Natural killer cell treated with Interleukin-12 subunit alpha and Interleukin-12 subunit beta and Interleukin-15 and Interleukin-18, amount 100 ng/mL, for 72 hours (primary cell): ENCODE data around the gene PCSK5. TPM values are rescaled to one million over a fixed set of nuclear protein-coding genes. Genes with fewer than 3 reads are reported as not detected.
"Not testable (repeated sequence)": the region's sequence is repeated elsewhere in the genome, so short reads cannot be mapped to it uniquely, and the experiment has no call there.

Experiments used
- ATAC-seq, 2 donors: fragments of 150-1000 bp; cut with Tn5 transposase in 1 of 2; sonication (Bioruptor Pico), chemical (Tn5 transposase) in 1 of 2; 2 replicates each; pipeline ENCODE4 v1.10.0; 2021
- DNase-seq: peaks from one replicate; pipeline ENCODE4 v3.0.0; 2022; ENCODE audit warnings: low spot score
- H3K27ac Mint-ChIP-seq, 2 donors: 1 replicate in 1 of 2; 2 replicates in 1 of 2; pipeline ENCODE4 v1.8.0; 2022; ENCODE audit warnings: mixed read lengths in 2 of 2, mild to moderate bottlenecking in 1 of 2, moderate library complexity in 1 of 2
- H3K27me3 Mint-ChIP-seq, 2 donors: 1 replicate in 1 of 2; 2 replicates in 1 of 2; pipeline ENCODE4 v1.8.0; 2022; ENCODE audit warnings: mixed read lengths in 2 of 2
- H3K36me3 Mint-ChIP-seq: one replicate; pipeline ENCODE4 v1.8.0; 2022; ENCODE audit warnings: mixed read lengths
- H3K4me1 Mint-ChIP-seq, 2 donors: 1 replicate in 1 of 2; 2 replicates in 1 of 2; pipeline ENCODE4 v1.8.0; 2022; ENCODE audit warnings: low read depth in 2 of 2, mixed read lengths in 2 of 2, mild to moderate bottlenecking in 1 of 2
- H3K4me3 Mint-ChIP-seq: one replicate; pipeline ENCODE4 v1.8.0; 2022; ENCODE audit warnings: mixed read lengths
- H3K9me3 Mint-ChIP-seq: 2 replicates; pipeline ENCODE4 v1.8.0; 2022; ENCODE audit warnings: mixed read lengths
- total RNA-seq, 2 donors: library from RNA; stranded (reverse); gene quantifications; one replicate each; pipeline ENCODE4 v1.2.3, GENCODE V29; 2022

The PCSK5 gene
- total RNA-seq, 2 donors from 2014 or later, result 1.7 to 9.9 TPM

DNA sequence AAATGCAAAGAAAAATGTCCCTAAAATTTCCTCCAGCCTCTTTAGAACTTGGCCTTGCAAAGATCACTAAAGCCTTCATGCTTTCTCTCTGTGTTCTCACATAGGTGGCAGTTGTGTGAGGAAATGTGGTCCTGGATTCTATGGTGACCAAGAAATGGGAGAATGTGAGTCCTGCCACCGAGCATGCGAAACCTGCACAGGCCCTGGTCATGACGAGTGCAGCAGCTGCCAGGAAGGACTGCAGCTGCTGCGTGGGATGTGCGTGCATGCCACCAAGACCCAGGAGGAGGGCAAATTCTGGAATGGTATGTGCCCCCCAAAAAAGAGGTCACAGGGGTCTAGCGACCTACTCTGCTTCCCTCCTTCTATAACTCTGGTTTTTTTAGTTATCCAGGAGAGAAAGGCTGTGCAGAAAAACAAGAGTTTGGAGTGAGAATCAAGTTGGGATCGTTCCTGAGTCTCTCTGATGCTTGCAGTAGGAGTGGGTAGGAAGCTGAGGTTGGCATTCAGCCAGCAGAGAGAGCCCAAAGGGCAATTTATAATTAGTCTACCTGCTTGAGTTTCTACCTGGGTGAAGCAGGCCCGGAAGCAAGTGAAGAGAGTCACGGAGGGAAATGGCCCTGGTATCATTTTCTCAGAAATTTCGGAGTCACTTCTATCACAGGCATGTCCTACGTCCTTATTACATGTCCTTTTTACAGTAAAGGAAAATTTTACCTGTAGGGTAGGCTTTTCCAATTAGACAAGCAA, 406.3 kb downstream of the PCSK5 start:
- Mint-ChIP-seq H3K36me3 (no peaks in the 10 kb centered on the region), H3K27me3 (no peaks in the 10 kb centered on the region), H3K4me3 (no peak overlapping the region), H3K9me3 (no peaks in the 10 kb centered on the region), H3K4me1 (peaks cover 0 to 20% of the 10 kb centered on the region in 2 donors), H3K27ac (no peak overlapping the region)
- no peak for ATAC-seq
- no peak for DNase-seq

DNA sequence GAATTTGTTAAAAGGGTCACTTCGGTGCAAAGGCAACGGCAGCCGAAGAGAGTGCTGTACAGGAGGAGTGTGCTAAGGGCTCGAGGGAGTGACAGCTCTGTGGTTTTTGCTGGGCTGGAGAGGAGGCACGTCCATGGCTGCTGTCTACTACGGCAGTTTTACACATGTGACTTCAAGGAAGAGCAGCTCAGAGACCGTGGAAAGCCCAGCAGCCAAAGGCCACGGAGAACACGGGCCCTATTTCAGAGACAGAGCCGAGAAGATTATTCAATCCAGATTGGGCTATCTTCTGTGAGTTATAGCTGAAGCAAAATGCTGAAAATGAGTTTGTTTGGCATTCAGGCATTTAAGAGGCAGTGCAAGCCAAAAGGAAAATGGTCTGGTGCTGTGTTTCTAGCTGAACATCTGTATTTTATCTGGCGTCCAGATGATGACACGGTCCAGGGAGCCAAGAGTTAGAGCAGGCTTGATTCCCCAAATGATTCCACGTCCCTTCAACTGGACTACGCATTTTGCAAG, 407.3 kb downstream of the PCSK5 start:
- no peak for DNase-seq
- Mint-ChIP-seq H3K27me3 (no peaks in the 10 kb centered on the region), H3K4me3 (no peak overlapping the region), H3K36me3 (no peaks in the 10 kb centered on the region), H3K9me3 (no peaks in the 10 kb centered on the region), H3K27ac (no peak overlapping the region), H3K4me1 (peaks cover 0 to 16% of the 10 kb centered on the region in 2 donors)
- ATAC-seq, result no peak

GRCh38 chr9:76298521-76299144, 408.2 kb downstream of the PCSK5 start:
- Mint-ChIP-seq H3K27me3 (no peaks in the 10 kb centered on the region), H3K4me3 (no peak overlapping the region), H3K36me3 (no peaks in the 10 kb centered on the region), H3K27ac (no peak overlapping the region), H3K4me1 (peaks cover 0 to 13% of the 10 kb centered on the region in 2 donors), H3K9me3 (no peaks in the 10 kb centered on the region)
- no peak for ATAC-seq
- DNase-seq, result no peak

GRCh38 chr9:76302543-76302942, 412.1 kb downstream of the PCSK5 start:
- peaks cover 0 to 2% of the 10 kb centered on the region in 2 donors for H3K4me1 Mint-ChIP-seq
- DNase-seq (no peak), ATAC-seq (no peak)
- no peak overlapping the region for H3K27ac Mint-ChIP-seq
- H3K9me3 Mint-ChIP-seq, result no peaks in the 10 kb centered on the region
- no peaks in the 10 kb centered on the region for H3K36me3 Mint-ChIP-seq
- H3K27me3 Mint-ChIP-seq, result peaks cover 5 to 6% of the 10 kb centered on the region in 2 donors
- H3K4me3 Mint-ChIP-seq, result no peak overlapping the region

DNA sequence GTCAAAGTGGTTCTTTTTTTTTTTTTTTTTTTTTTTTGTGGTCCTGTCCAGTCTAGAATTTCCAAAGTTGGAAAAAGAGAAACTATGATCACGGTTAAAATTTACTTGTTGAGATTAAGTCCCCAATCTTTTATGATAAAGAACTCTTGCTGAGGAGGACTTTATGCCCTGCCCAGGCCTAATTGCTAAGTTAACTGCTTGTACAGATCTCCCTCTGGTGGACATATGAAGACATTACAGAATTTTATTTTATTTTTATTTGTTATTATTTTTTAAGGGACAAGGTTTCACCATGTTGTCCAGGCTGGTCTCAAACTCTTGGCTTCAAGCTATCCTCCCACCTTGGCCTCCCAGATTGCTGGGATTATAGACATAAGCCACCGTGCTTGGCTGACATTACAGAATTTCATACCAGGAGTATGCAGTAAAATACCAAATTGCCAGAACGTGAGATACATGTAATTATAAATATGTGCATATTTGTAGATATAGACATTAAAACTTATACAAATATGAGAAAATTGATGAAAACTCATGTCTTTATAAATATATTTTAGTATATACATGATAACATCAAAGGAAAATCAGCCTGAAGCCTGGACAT, 412.6 kb downstream of the PCSK5 start:
- H3K4me1 Mint-ChIP-seq, result no peaks in the 10 kb centered on the region
- DNase-seq (no peak), ATAC-seq (peak in 1 of 2 donors; percentile 61)
- no peaks in the 10 kb centered on the region for H3K36me3 Mint-ChIP-seq
- H3K27ac Mint-ChIP-seq, result no peak overlapping the region
- no peak overlapping the region for H3K4me3 Mint-ChIP-seq
- H3K9me3 Mint-ChIP-seq, result no peaks in the 10 kb centered on the region
- peaks cover 5 to 7% of the 10 kb centered on the region in 2 donors for H3K27me3 Mint-ChIP-seq

DNA sequence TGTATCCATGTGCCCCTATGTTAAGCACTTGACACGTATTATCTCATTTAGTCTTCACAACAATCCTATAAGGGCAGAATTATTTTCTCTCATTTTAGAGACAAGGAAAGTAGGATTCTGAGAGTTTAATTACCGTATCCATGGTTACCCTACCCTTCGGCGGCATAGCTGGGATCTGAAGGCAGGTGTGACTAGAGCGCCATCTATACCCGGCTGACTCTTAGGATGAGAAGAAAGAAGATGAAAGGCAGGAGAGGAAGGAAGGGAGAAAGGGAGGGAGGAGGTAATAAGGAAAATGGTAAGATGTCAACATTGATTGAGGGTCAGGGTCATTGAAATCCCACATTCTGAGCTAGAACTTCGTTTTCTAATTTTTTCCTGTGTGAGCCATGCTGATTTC, 416.6 kb downstream of the PCSK5 start:
- H3K9me3 Mint-ChIP-seq, H3K27ac Mint-ChIP-seq, H3K4me1 Mint-ChIP-seq, DNase-seq, ATAC-seq, H3K27me3 Mint-ChIP-seq, H3K4me3 Mint-ChIP-seq, H3K36me3 Mint-ChIP-seq: not testable (repeated sequence)

DNA sequence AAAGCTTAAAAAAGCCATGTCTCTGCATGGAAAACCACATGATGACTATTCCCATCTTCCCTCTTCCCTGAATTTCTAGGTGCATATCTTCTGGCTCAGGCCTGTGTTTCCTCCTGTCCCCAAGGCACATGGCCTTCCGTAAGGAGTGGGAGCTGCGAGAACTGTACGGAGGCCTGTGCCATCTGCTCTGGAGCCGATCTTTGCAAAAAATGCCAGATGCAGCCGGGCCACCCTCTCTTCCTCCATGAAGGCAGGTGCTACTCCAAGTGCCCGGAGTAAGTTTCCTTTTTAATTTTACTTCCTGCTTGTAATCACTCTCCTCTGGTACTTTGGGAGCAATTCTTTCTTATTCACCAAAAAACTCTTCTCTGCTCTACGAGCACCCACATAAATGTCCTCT, 420.1 kb downstream of the PCSK5 start:
- Mint-ChIP-seq H3K4me1 (no peaks in the 10 kb centered on the region), H3K4me3 (no peak overlapping the region), H3K27me3 (peaks cover 7 to 8% of the 10 kb centered on the region in 2 donors), H3K36me3 (no peaks in the 10 kb centered on the region), H3K9me3 (no peaks in the 10 kb centered on the region), H3K27ac (no peak overlapping the region)
- ATAC-seq (no peak), DNase-seq (no peak)

DNA sequence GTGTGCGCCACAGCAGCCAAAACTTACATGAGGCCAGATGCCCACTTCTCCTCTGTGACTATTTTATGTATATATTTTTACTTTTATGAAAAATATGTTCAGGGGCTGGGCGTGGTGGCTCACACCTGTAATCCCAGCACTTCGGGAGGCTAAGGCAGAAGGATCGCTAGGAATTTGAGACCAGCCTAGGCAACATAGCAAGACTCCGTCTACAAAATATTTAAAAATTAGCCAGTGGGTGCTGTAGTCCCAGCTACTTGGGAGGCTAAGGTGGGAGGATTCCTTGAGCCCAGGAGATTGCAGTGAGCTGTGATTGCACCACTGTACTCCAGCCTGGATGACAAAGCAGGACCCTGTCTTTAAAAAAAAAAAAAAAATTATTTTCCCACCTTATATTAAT, 420.5 kb downstream of the PCSK5 start:
- no peak for DNase-seq
- Mint-ChIP-seq H3K4me3 (no peak overlapping the region), H3K36me3 (no peaks in the 10 kb centered on the region), H3K27me3 (peaks cover 7 to 8% of the 10 kb centered on the region in 2 donors), H3K27ac (no peak overlapping the region), H3K9me3 (no peaks in the 10 kb centered on the region), H3K4me1 (no peaks in the 10 kb centered on the region)
- ATAC-seq, result no peak

DNA sequence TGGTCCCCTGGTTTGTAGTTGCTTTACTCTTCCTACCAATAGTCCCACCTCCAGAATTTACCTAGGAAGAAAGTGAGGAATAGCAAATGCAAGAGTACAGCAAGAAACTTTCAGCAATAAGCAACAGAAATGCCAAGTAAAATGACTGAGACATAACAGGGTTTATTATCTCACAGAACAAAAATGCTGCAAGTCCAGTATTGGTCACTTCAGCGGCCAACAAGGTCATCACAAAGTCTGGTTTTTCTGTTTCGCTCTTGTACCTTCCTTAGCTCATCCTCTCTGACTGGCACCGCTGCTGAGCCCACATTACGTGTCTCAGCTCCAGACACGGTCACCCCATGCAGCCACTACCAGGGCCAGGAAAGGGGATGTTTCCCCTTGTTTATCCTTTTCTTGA, 421.1 kb downstream of the PCSK5 start:
- H3K27me3 Mint-ChIP-seq, result peaks cover 7 to 8% of the 10 kb centered on the region in 2 donors
- no peaks in the 10 kb centered on the region for H3K9me3 Mint-ChIP-seq
- H3K4me3 Mint-ChIP-seq, result no peak overlapping the region
- H3K27ac Mint-ChIP-seq, result no peak overlapping the region
- no peak for ATAC-seq
- no peak for DNase-seq
- no peaks in the 10 kb centered on the region for H3K36me3 Mint-ChIP-seq
- no peaks in the 10 kb centered on the region for H3K4me1 Mint-ChIP-seq

- no peaks in the 10 kb centered on the region for H3K9me3 Mint-ChIP-seq
- peaks cover 5% of the 10 kb centered on the region in 2 donors for H3K27me3 Mint-ChIP-seq
- H3K4me1 Mint-ChIP-seq, result no peaks in the 10 kb centered on the region
- ATAC-seq (no peak), DNase-seq (no peak)
- H3K4me3 Mint-ChIP-seq, result no peak overlapping the region
- H3K27ac Mint-ChIP-seq, result no peak overlapping the region
- H3K36me3 Mint-ChIP-seq, result no peaks in the 10 kb centered on the region
Observed at GRCh38 chr9:76313771-76314170, 423.3 kb downstream of the PCSK5 start.

GRCh38 chr9:76314321-76314720, 423.8 kb downstream of the PCSK5 start:
- H3K4me1 Mint-ChIP-seq, result no peaks in the 10 kb centered on the region
- no peaks in the 10 kb centered on the region for H3K9me3 Mint-ChIP-seq
- no peak overlapping the region for H3K4me3 Mint-ChIP-seq
- no peaks in the 10 kb centered on the region for H3K36me3 Mint-ChIP-seq
- no peak for ATAC-seq
- no peak for DNase-seq
- peaks cover 5% of the 10 kb centered on the region in 2 donors for H3K27me3 Mint-ChIP-seq
- no peak overlapping the region for H3K27ac Mint-ChIP-seq

DNA sequence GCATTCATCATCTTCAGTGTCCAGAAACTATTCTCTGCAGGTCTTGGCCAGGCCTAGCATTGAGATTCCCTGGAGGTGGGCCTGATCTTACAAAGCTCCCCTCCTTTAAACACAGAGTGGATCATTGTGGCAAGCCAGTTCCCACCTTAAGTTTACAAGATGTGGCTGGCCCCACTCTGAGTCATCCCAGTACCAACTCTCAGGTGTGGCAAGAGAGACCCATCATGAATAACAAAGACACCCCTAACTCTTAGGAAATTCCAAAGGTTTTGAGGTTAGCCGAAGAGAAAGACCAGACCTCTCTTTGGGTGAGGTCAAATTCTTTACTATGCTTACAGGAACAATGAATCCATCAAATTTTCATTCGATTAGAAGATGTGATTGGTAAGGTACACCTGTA, 425.6 kb downstream of the PCSK5 start:
- ATAC-seq (no peak), DNase-seq (no peak)
- H3K27ac Mint-ChIP-seq, result no peak overlapping the region
- H3K9me3 Mint-ChIP-seq, result no peaks in the 10 kb centered on the region
- H3K4me1 Mint-ChIP-seq, result no peaks in the 10 kb centered on the region
- no peak overlapping the region for H3K4me3 Mint-ChIP-seq
- no peaks in the 10 kb centered on the region for H3K36me3 Mint-ChIP-seq
- peaks cover under 1 to 5% of the 10 kb centered on the region in 2 donors for H3K27me3 Mint-ChIP-seq

GRCh38 chr9:76319466-76319865, 429.0 kb downstream of the PCSK5 start:
- H3K27me3 Mint-ChIP-seq, H3K27ac Mint-ChIP-seq, H3K36me3 Mint-ChIP-seq, DNase-seq, H3K9me3 Mint-ChIP-seq, ATAC-seq, H3K4me3 Mint-ChIP-seq, H3K4me1 Mint-ChIP-seq: not testable (repeated sequence)

- DNase-seq (no peak), ATAC-seq (no peak)
- no peaks in the 10 kb centered on the region for H3K9me3 Mint-ChIP-seq
- H3K4me3 Mint-ChIP-seq, result no peak overlapping the region
- no peaks in the 10 kb centered on the region for H3K36me3 Mint-ChIP-seq
- H3K27me3 Mint-ChIP-seq, result peaks cover 9% of the 10 kb centered on the region in 2 donors
- H3K27ac Mint-ChIP-seq, result no peak overlapping the region
- no peaks in the 10 kb centered on the region for H3K4me1 Mint-ChIP-seq
Observed at GRCh38 chr9:76321195-76321828, 430.8 kb downstream of the PCSK5 start.
